ENCODE measurements around the gene ZNRF2.

DNA sequence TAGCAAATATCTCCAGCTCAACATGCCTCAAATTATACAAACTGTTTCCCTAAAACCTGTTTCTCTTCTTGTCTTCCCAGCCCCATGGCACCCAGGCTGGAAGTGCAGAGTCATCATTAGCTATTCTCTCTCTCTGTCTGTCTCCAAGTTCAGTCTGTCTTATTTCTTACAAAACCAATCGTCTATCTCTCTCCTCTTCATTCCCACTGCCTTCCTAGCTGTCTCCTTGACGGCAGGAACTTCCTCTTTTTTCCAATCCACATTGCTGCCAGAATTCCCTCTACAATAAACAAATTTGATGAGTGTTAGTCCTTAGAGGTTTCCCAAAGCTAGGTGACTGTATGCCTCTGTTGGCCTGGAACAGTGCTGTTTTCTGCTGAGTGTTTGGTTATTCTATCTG lies 14.9 kb upstream of the ZNRF2 start:
- TF ChIP-seq, protein P1, sequence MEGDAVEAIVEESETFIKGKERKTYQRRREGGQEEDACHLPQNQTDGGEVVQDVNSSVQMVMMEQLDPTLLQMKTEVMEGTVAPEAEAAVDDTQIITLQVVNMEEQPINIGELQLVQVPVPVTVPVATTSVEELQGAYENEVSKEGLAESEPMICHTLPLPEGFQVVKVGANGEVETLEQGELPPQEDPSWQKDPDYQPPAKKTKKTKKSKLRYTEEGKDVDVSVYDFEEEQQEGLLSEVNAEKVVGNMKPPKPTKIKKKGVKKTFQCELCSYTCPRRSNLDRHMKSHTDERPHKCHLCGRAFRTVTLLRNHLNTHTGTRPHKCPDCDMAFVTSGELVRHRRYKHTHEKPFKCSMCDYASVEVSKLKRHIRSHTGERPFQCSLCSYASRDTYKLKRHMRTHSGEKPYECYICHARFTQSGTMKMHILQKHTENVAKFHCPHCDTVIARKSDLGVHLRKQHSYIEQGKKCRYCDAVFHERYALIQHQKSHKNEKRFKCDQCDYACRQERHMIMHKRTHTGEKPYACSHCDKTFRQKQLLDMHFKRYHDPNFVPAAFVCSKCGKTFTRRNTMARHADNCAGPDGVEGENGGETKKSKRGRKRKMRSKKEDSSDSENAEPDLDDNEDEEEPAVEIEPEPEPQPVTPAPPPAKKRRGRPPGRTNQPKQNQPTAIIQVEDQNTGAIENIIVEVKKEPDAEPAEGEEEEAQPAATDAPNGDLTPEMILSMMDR (IDR thresholded peaks at IDR 0.05) = no peak
- TF ChIP-seq POLR2A (IDR thresholded peaks at IDR 0.05) = no peak
